ENCODE results near the gene NHP2. TPM values are rescaled to one million over a fixed set of nuclear protein-coding genes. Genes with fewer than 3 reads are reported as not detected.

Gene NHP2
- total RNA-seq, 1 experiment from 2014 or later: 476 TPM

GRCh38 chr5:178186427-178186826 is 32.7 kb upstream of the NHP2 start:
- Histone ChIP-seq H3K9me3 (peaks cover 5% of the 10 kb centered on the region; the same call in 1 of the 2 replicates), H3K36me3 (no peaks in the 10 kb centered on the region), H3K4me3 (no peak overlapping the region), H3K27me3 (no peaks in the 10 kb centered on the region; the same call in 1 of the 2 replicates)
- no peak for DNase-seq

GRCh38 chr5:178182158-178182876 is 28.6 kb upstream of the NHP2 start:
- H3K27me3 ChIP-seq: peaks cover 4% of the 10 kb centered on the region; the same call in 1 of the 2 replicates
- DNase-seq: no peak
- H3K9me3 ChIP-seq: peaks cover 12% of the 10 kb centered on the region
- no peaks in the 10 kb centered on the region for H3K36me3 ChIP-seq
- H3K4me3 ChIP-seq: no peak overlapping the region

- H3K36me3 ChIP-seq: no peaks in the 10 kb centered on the region
- H3K9me3 ChIP-seq: peaks cover 12% of the 10 kb centered on the region
- no peak for DNase-seq
- peaks cover 4% of the 10 kb centered on the region; the same call in 1 of the 2 replicates for H3K27me3 ChIP-seq
- H3K4me3 ChIP-seq: no peak overlapping the region
These were observed 26.6 kb upstream of the NHP2 start for GRCh38 chr5:178180141-178180863.

- DNase-seq: no peak
- Histone ChIP-seq H3K4me3 (no peak overlapping the region), H3K27me3 (peaks cover 4% of the 10 kb centered on the region; the same call in 1 of the 2 replicates), H3K9me3 (peaks cover 12% of the 10 kb centered on the region), H3K36me3 (no peaks in the 10 kb centered on the region)
These were observed 23.9 kb upstream of the NHP2 start for GRCh38 chr5:178177569-178177968.

GRCh38 chr5:178176791-178177190 is 23.1 kb upstream of the NHP2 start:
- H3K4me3 ChIP-seq: no peak overlapping the region
- DNase-seq: no peak
- H3K36me3 ChIP-seq: no peaks in the 10 kb centered on the region
- peaks cover 4% of the 10 kb centered on the region; the same call in 1 of the 2 replicates for H3K27me3 ChIP-seq
- H3K9me3 ChIP-seq: peaks cover 12% of the 10 kb centered on the region

- Histone ChIP-seq H3K36me3 (no peaks in the 10 kb centered on the region), H3K9me3 (peaks cover 2% of the 10 kb centered on the region), H3K4me3 (no peak overlapping the region), H3K27me3 (no peaks in the 10 kb centered on the region)
- no peak for DNase-seq
These were observed 20.8 kb upstream of the NHP2 start for GRCh38 chr5:178174456-178174855.

GRCh38 chr5:178170455-178170854 is 16.8 kb upstream of the NHP2 start:
- no peak for DNase-seq
- H3K4me3 ChIP-seq: no peak overlapping the region
- no peaks in the 10 kb centered on the region for H3K36me3 ChIP-seq
- peaks cover 2% of the 10 kb centered on the region; the same call in 1 of the 2 replicates for H3K27me3 ChIP-seq
- no peaks in the 10 kb centered on the region for H3K9me3 ChIP-seq

GRCh38 chr5:178165581-178165980 is 11.9 kb upstream of the NHP2 start:
- Histone ChIP-seq H3K27me3 (peaks cover 10% of the 10 kb centered on the region), H3K9me3 (no peaks in the 10 kb centered on the region), H3K36me3 (no peaks in the 10 kb centered on the region), H3K4me3 (no peak overlapping the region)
- DNase-seq: no peak

- DNase-seq: peak; percentile 69
- Histone ChIP-seq H3K9me3 (no peaks in the 10 kb centered on the region), H3K27me3 (peaks cover 8% of the 10 kb centered on the region), H3K36me3 (no peaks in the 10 kb centered on the region), H3K4me3 (peak overlapping the region; percentile 16; the same call in 1 of the 2 replicates)
These were observed 10.4 kb upstream of the NHP2 start for GRCh38 chr5:178163772-178164735.

GRCh38 chr5:178162481-178162880 is 8.8 kb upstream of the NHP2 start:
- Histone ChIP-seq H3K36me3 (no peaks in the 10 kb centered on the region), H3K4me3 (no peak overlapping the region), H3K27me3 (peaks cover 8% of the 10 kb centered on the region), H3K9me3 (no peaks in the 10 kb centered on the region)
- DNase-seq: no peak

- Histone ChIP-seq H3K9me3 (no peaks in the 10 kb centered on the region), H3K27me3 (peaks cover 8% of the 10 kb centered on the region), H3K36me3 (no peaks in the 10 kb centered on the region), H3K4me3 (no peak overlapping the region)
- DNase-seq: no peak
These were observed 6.5 kb upstream of the NHP2 start for GRCh38 chr5:178160176-178160575.

- Histone ChIP-seq H3K27me3 (no peaks in the 10 kb centered on the region), H3K9me3 (no peaks in the 10 kb centered on the region), H3K4me3 (no peak overlapping the region), H3K36me3 (peaks cover 32% of the 10 kb centered on the region)
- peak; percentile 60 for DNase-seq
These were observed 1.4 kb upstream of the NHP2 start for GRCh38 chr5:178155065-178155464.

GRCh38 chr5:178152491-178153444 is 917 bp downstream of the NHP2 start:
- H3K27me3 ChIP-seq: no peaks in the 10 kb centered on the region
- peaks cover 55% of the 10 kb centered on the region for H3K36me3 ChIP-seq
- no peak for DNase-seq

GRCh38 chr5:178150977-178151734 is 2.5 kb downstream of the NHP2 start:
- Histone ChIP-seq H3K36me3 (peaks cover 71% of the 10 kb centered on the region), H3K27me3 (no peaks in the 10 kb centered on the region), H3K9me3 (no peaks in the 10 kb centered on the region), H3K4me3 (no peak overlapping the region)
- no peak for DNase-seq

More at GRCh38 chr5:178152491-178153444, 917 bp downstream of the NHP2 start:
- H3K4me3 ChIP-seq: peak overlapping the region; percentile 88
- H3K9me3 ChIP-seq: no peaks in the 10 kb centered on the region

Measured in MG63 (cell line).